HepG2 (cell line): Measurements from ENCODE around the gene ADRA2B. TPM values are rescaled to one million over a fixed set of nuclear protein-coding genes. Genes with fewer than 3 reads are reported as not detected.
A peak's percentile ranks its signal among the peaks of the same experiment; 100 is the strongest.
"Not testable (repeated sequence)": the region's sequence is repeated elsewhere in the genome, so short reads cannot be mapped to it uniquely, and the experiment has no call there.

Experiments
- ATAC-seq: fragments of 200-7000 bp; cut with Tn5 transposase; 3 replicates; pipeline ENCODE4 v1.9.1; 2020; ENCODE audit warnings: mild to moderate bottlenecking, moderate library complexity
- BruUV-seq: library from RNA; stranded (reverse); fragments of 400-500 nt; replicated peaks from 2 replicates; lab custom pipeline; 2021; lab: Mats Ljungman, UMichigan
- CTCF ChIA-PET: fragments of 300-600 bp; formaldehyde crosslinking; extraction: SDS; loops from one replicate; lab custom pipeline; 2021; ENCODE audit warnings: low total read pairs, inconsistent platforms, low intra/inter-chr PET ratio; lab: Yijun Ruan, JAX
- POLR2A ChIA-PET: fragments of 350-600 bp; sonication (Branson Sonifier 250); formaldehyde crosslinking; loops from one replicate; lab custom pipeline; 2020; ENCODE audit warnings: antibody characterized with exemption, inconsistent platforms; lab: Yijun Ruan, JAX
- DNase-seq: peaks from one replicate; pipeline ENCODE4 v3.0.0-alpha.2; 2015; ENCODE audit warnings: low spot score
- FAIRE-seq: peaks from 3 replicates; lab custom pipeline; 2011; peaks lifted over from hg19 to GRCh38; lab: Jason Lieb, UNC
- H2AFZ ChIP-seq: one replicate; pipeline ENCODE4 v1.6.1; 2011; ENCODE audit warnings: low read length, inconsistent platforms
- H3K27ac ChIP-seq: fragments of 300-600 bp; 3 replicates; pipeline ENCODE4 v1.8.0; 2011; ENCODE audit warnings: mixed run types, mild to moderate bottlenecking, mixed read lengths, low read length, inconsistent platforms; ENCODE audit not compliant: insufficient read depth; ENCODE audit errors: extremely low read length
- H3K27me3 ChIP-seq, 2 experiments: fragments of 200-600 bp in 1 of 2; 2 replicates in 1 of 2; 3 replicates in 1 of 2; pipeline versions ENCODE4 v1.6.0 to v1.8.0; 2011; ENCODE audit warnings: low read length in 2 of 2, mild to moderate bottlenecking in 2 of 2, moderate library complexity in 2 of 2, inconsistent platforms in 1 of 2; ENCODE audit not compliant: insufficient read depth in 2 of 2, control insufficient read depth in 1 of 2
- H3K36me3 ChIP-seq, 2 experiments: fragments of 200-600 bp in 1 of 2; replicated peaks in 1 of 2; 2 replicates in 1 of 2; 3 replicates in 1 of 2; pipeline versions ENCODE4 v1.5.1 to v1.8.0; 2011; ENCODE audit warnings: low read length in 2 of 2, inconsistent platforms in 1 of 2; ENCODE audit not compliant: insufficient read depth in 2 of 2, control insufficient read depth in 1 of 2
- H3K4me1 ChIP-seq: 2 replicates; pipeline ENCODE4 v1.5.1; 2012; ENCODE audit warnings: low read length, inconsistent platforms; ENCODE audit not compliant: insufficient read depth
- H3K4me2 ChIP-seq: 2 replicates; pipeline ENCODE4 v1.6.0; 2011; ENCODE audit warnings: low read depth, low read length, inconsistent platforms
- H3K4me3 ChIP-seq, 3 experiments: fragments of 200-600 bp in 1 of 3; sonication (generic), shearing (Covaris generic) in 1 of 3; replicated peaks in 1 of 3; 2 replicates each; pipeline ENCODE4 v1.5.1; 2011 to 2016; ENCODE audit warnings: low read length in 3 of 3, inconsistent platforms in 2 of 3, low read depth in 2 of 3, mild to moderate bottlenecking in 2 of 3, control low read depth in 1 of 3, mixed read lengths in 1 of 3; ENCODE audit not compliant: insufficient read depth in 1 of 3
- H3K79me2 ChIP-seq: one replicate; pipeline ENCODE4 v1.6.1; 2011; ENCODE audit warnings: low read length, inconsistent platforms; ENCODE audit not compliant: insufficient read depth
- H3K9ac ChIP-seq: 2 replicates; pipeline ENCODE4 v1.6.0; 2011; ENCODE audit warnings: mild to moderate bottlenecking, low read depth, low read length, inconsistent platforms; ENCODE audit not compliant: insufficient read depth
- H3K9me3 ChIP-seq: 2 replicates; pipeline ENCODE4 v1.5.1; 2012; ENCODE audit warnings: mild to moderate bottlenecking, low read length
- H4K20me1 ChIP-seq: 2 replicates; pipeline ENCODE4 v1.6.0; 2011; ENCODE audit warnings: inconsistent platforms, mild to moderate bottlenecking, low read length, moderate library complexity; ENCODE audit not compliant: insufficient read depth
- ARNT ChIP-seq: fragments of 450-650 bp; IDR thresholded peaks from 2 replicates; pipeline ENCODE4 v1.6.1; 2017
- ATF7 ChIP-seq, 2 experiments: fragments of 450-650 bp in 1 of 2; sonication (generic) in 1 of 2; formaldehyde crosslinking in 1 of 2; IDR thresholded peaks; 2 replicates each; pipeline versions ENCODE4 v1.4.0 to v1.6.1; 2016 to 2020; ENCODE audit warnings: antibody characterized with exemption in 1 of 2, mild to moderate bottlenecking in 1 of 2, missing genetic modification reagents in 1 of 2
- FOXA1 ChIP-seq, 2 experiments: fragments of 450-650 bp in 1 of 2; sonication (generic) in 1 of 2; formaldehyde crosslinking in 1 of 2; IDR thresholded peaks; 2 replicates each; pipeline versions ENCODE4 v1.4.0 to v1.6.1; 2016 to 2020; ENCODE audit warnings: missing genetic modification reagents in 1 of 2
- FOXK2 ChIP-seq: fragments of 450-650 bp; IDR thresholded peaks from 2 replicates; pipeline ENCODE4 v1.6.1; 2016
- FOXP1 ChIP-seq, 2 experiments: fragments of 450-650 bp in 1 of 2; IDR thresholded peaks; 2 replicates each; pipeline ENCODE4 v1.6.1; 2017 to 2018; ENCODE audit warnings: antibody characterized with exemption in 1 of 2
- IKZF1 ChIP-seq: fragments of 450-650 bp; IDR thresholded peaks from 2 replicates; pipeline ENCODE4 v1.7.1; 2016
- LCORL ChIP-seq, 2 experiments: fragments of 450-650 bp in 1 of 2; sonication (generic) in 1 of 2; formaldehyde crosslinking in 1 of 2; IDR thresholded peaks; 2 replicates each; pipeline versions ENCODE4 v1.5.0 to v1.6.1; 2017 to 2020; ENCODE audit warnings: antibody characterized with exemption in 1 of 2, missing genetic modification reagents in 1 of 2
- PLRG1 ChIP-seq: fragments of 450-650 bp; conservative IDR thresholded peaks from 2 replicates; pipeline ENCODE4 v1.6.1; 2016
- SOX6 ChIP-seq, 2 experiments: fragments of 450-650 bp in 1 of 2; sonication (generic) in 1 of 2; formaldehyde crosslinking in 1 of 2; IDR thresholded peaks; 2 replicates each; pipeline versions ENCODE4 v1.4.0 to v1.6.1; 2017 to 2020; ENCODE audit warnings: antibody characterized with exemption in 1 of 2, mild to moderate bottlenecking in 1 of 2, missing genetic modification reagents in 1 of 2
- ZNF207 ChIP-seq: fragments of 450-650 bp; IDR thresholded peaks from 2 replicates; pipeline ENCODE4 v1.6.1; 2016; ENCODE audit warnings: antibody characterized with exemption, borderline replicate concordance
- ZNF282 ChIP-seq: fragments of 450-650 bp; IDR thresholded peaks from 2 replicates; pipeline ENCODE4 v1.6.1; 2018; ENCODE audit not compliant: partially characterized antibody
- ZNF780A ChIP-seq: sonication (generic); formaldehyde crosslinking; IDR thresholded peaks from 2 replicates; pipeline ENCODE4 v1.8.0; 2022; ENCODE audit warnings: mild to moderate bottlenecking, missing genetic modification reagents, moderate library complexity
- in situ Hi-C: cut with HindIII; loops from 2 replicates; pipeline ENCODE4 v1.10.0; 2017; ENCODE audit warnings: low pct_unique_long_range_greater_than_20kb; ENCODE audit not compliant: extremely low pct_ligation_motif_present
- intact Hi-C: fragments of 100-400 bp; cut with micrococcal nuclease; formaldehyde crosslinking; loops from one replicate; pipeline ENCODE4 v1.10.0; 2022; ENCODE audit not compliant: unreplicated experiment
- polyA plus RNA-seq, 8 experiments: library from polyadenylated mRNA; depleted of rRNA in 3 of 8; stranded (reverse) in 7 of 8; unstranded in 1 of 8; fragments of >200 nt; fragmentation: Illumina TruSeq in 4 of 8; extraction: Trizol in 4 of 8; gene quantifications; 2 replicates each; pipeline versions ENCODE4 v1.2.1 to v1.2.3, GENCODE V29; 2011 to 2016; ENCODE audit warnings: low read depth in 4 of 8, missing spikeins in 1 of 8, mixed read lengths in 1 of 8; ENCODE audit not compliant: insufficient read depth in 1 of 8
- total RNA-seq, 5 experiments: library from RNA; depleted of rRNA; stranded (reverse); fragments of >200 nt; fragmentation: Illumina TruSeq; extraction: Trizol; gene quantifications; 2 replicates each; pipeline ENCODE4 v1.2.3, GENCODE V29; 2016; ENCODE audit warnings: low read depth in 1 of 5
- TF ChIP-seq, protein P1 (sequence below): fragments of 450-650 bp; IDR thresholded peaks from 2 replicates; pipeline ENCODE4 v1.6.1; 2017

Gene ADRA2B
- total and polyA plus RNA-seq, 2 of the 13 experiments (the other 11 are each of a cell fraction or from before 2014, with no cell fraction given) = not detected

- H3K79me2 ChIP-seq; H3K4me3 ChIP-seq; DNase-seq; FAIRE-seq; H2AFZ ChIP-seq; H3K4me2 ChIP-seq; POLR2A ChIA-PET; H3K9me3 ChIP-seq; H3K27ac ChIP-seq; ATAC-seq; H3K36me3 ChIP-seq; H3K27me3 ChIP-seq; H4K20me1 ChIP-seq; CTCF ChIA-PET; H3K9ac ChIP-seq; BruUV-seq; TF ChIP-seq LCORL, FOXP1, SOX6, FOXA1, ATF7 (CRISPR knock-in tag; IDR thresholded peaks at IDR 0.05): not testable (repeated sequence)
- H3K4me1 ChIP-seq = peaks cover 82% of the 10 kb centered on the region
- intact Hi-C loops (loop anchor here (10.0 kb wide), 1 partner anchor 50 kb away; the partner anchor contains the start of gene ADRA2B), in situ Hi-C loops (loop anchor here (25.0 kb wide), 1 partner anchor 1598 kb away; the partner anchor contains the start of genes ACTR1B and C2orf92)
- TF ChIP-seq LCORL (IDR thresholded peaks at IDR 0.05) = peak; percentile 1; the same call in 1 of the 2 replicates
- TF ChIP-seq, protein P1, sequence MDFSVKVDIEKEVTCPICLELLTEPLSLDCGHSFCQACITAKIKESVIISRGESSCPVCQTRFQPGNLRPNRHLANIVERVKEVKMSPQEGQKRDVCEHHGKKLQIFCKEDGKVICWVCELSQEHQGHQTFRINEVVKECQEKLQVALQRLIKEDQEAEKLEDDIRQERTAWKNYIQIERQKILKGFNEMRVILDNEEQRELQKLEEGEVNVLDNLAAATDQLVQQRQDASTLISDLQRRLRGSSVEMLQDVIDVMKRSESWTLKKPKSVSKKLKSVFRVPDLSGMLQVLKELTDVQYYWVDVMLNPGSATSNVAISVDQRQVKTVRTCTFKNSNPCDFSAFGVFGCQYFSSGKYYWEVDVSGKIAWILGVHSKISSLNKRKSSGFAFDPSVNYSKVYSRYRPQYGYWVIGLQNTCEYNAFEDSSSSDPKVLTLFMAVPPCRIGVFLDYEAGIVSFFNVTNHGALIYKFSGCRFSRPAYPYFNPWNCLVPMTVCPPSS = peak; percentile 68; the same call in 1 of the 2 replicates
- peak; percentile 75 for TF ChIP-seq ZNF282
- TF ChIP-seq PLRG1 = peak; percentile 62; the same call in 1 of the 2 replicates
- TF ChIP-seq ZNF780A (CRISPR knock-in tag) = 0 out of 2 replicates have a peak, but pooled peaks have one; percentile 54
- TF ChIP-seq FOXP1 (IDR thresholded peaks at IDR 0.05) = peak; percentile 56; the same call in 1 of the 2 replicates
- 0 out of 2 replicates have a peak, but pooled peaks have one; percentile 18 for TF ChIP-seq SOX6 (IDR thresholded peaks at IDR 0.05)
- peak; percentile 13; the same call in 1 of the 2 replicates for TF ChIP-seq ARNT
- peak; percentile 23; the same call in 1 of the 2 replicates for TF ChIP-seq FOXA1 (IDR thresholded peaks at IDR 0.05)
- TF ChIP-seq IKZF1 = peak; percentile 94; the same call in 1 of the 2 replicates
- peak; percentile 56; the same call in 1 of the 2 replicates for TF ChIP-seq ATF7 (IDR thresholded peaks at IDR 0.05)
- peak; percentile 7; the same call in 1 of the 2 replicates for TF ChIP-seq FOXK2
- TF ChIP-seq ZNF207 = 0 out of 2 replicates have a peak, but pooled peaks have one; percentile 15
These were observed 51.6 kb downstream of the ADRA2B start for GRCh38 chr2:96064760-96065159.
